ENCODE data around the gene RBMXL3. TPM values are rescaled to one million over a fixed set of nuclear protein-coding genes. Genes with fewer than 3 reads are reported as not detected.
"Not testable (repeated sequence)": the region's sequence is repeated elsewhere in the genome, so short reads cannot be mapped to it uniquely, and the experiment has no call there.

RBMXL3 gene
- total and polyA plus RNA-seq, 5 experiments from 2014 or later = not detected

DNA sequence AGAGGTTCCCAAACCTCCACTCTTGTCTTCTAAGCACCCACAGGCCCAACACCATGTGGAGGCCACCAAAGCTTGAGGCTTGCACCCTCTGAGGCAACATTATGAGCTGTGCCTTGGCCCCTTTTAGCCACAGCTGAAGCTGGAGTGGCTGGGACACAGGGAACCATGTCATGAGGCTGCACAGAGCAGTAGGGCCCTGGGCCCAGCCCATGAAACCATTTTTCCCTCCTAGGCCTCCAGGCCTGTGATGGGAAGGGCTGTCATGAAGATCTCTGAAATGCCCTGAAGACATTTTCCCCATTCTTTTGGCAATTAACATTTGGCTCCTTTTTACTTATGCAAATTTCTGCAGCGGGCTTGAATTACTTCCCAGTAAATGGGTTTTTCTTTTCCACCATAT is 14.8 kb downstream of the RBMXL3 start:
- Mint-ChIP-seq H3K27ac (no peak overlapping the region), H3K27me3 (no peaks in the 10 kb centered on the region), H3K9me3 (peaks cover 0 to 20% (median 11%) of the 10 kb centered on the region in 9 donors), H3K4me1 (no peaks in the 10 kb centered on the region), H3K4me3 (no peak overlapping the region), H3K36me3 (peaks cover 0 to 5% (median 0%) of the 10 kb centered on the region in 3 donors)
- POLR2A ChIA-PET = no interaction called here
- ATAC-seq = no peak
- DNase-seq = no peak

DNA sequence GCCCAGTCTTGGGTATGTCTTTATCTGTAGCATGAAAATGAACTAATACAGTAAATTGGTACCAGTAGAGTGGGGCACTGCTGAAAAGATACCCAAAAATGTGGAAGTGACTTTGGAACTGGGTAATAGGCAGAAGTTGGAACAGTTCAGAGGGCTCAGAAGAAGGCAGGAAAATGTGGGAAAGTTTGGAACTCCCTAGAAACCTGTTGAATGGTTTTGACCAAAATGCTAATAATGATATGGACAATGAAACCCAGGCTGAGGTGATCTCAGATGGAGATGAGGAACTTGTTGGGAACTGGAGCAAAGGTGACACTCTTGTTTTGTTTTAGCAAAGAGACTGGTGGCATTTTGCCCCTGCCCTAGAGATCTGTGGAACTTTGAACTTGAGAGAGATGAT is 20.3 kb downstream of the RBMXL3 start:
- ATAC-seq, POLR2A ChIA-PET, H3K9me3 Mint-ChIP-seq, DNase-seq, H3K27ac Mint-ChIP-seq, H3K27me3 Mint-ChIP-seq, H3K36me3 Mint-ChIP-seq, H3K4me3 Mint-ChIP-seq, H3K4me1 Mint-ChIP-seq: not testable (repeated sequence)

DNA sequence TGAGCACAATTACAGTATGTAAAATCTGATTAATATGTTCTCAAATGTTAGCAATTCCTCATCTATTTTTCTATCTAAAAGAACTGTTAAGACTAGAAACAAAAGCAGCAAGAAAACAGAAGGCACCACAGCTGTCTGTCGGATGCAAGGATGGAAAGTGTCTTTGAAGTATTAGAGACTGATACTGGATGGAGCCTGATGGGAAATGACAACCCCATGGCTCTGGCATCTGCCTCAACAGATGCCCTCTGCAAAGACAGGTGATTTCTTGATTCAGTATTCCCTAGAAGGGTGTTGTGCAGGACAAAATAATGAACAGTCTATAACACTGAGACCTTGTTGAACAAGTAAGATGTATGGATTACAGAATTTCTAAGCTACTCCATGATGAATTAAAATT is 24.9 kb downstream of the RBMXL3 start:
- no peak overlapping the region for H3K4me3 Mint-ChIP-seq
- peaks cover 0 to 7% (median 0%) of the 10 kb centered on the region in 9 donors for H3K9me3 Mint-ChIP-seq
- DNase-seq = no peak
- H3K36me3 Mint-ChIP-seq = no peaks in the 10 kb centered on the region
- no peaks in the 10 kb centered on the region for H3K27me3 Mint-ChIP-seq
- H3K27ac Mint-ChIP-seq = no peak overlapping the region
- no peak for ATAC-seq
- POLR2A ChIA-PET = no interaction called here
- no peaks in the 10 kb centered on the region for H3K4me1 Mint-ChIP-seq

DNA sequence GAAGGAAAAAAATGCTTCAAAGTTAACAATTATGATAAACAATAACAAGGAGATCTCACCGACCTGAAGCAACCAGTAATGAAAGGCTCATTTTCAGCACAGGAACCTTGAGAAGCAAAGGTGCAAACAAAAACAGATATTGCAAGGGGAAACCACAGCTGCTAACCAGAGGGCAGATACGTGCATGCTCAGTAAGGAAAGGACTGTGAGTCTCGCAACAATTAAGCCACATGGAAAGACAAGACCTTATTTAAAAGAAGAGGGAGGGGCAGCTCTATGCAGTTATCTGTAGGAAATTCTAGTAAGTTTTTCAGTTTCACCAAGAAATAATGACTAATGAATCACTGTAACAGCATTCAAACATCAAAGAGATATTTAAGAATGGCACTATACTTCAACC is 25.4 kb downstream of the RBMXL3 start:
- H3K27ac Mint-ChIP-seq = no peak overlapping the region
- H3K4me1 Mint-ChIP-seq = no peaks in the 10 kb centered on the region
- POLR2A ChIA-PET = no interaction called here
- ATAC-seq = no peak
- no peaks in the 10 kb centered on the region for H3K27me3 Mint-ChIP-seq
- H3K9me3 Mint-ChIP-seq = peaks cover 0 to 7% (median 0%) of the 10 kb centered on the region in 9 donors
- no peak for DNase-seq
- H3K36me3 Mint-ChIP-seq = no peaks in the 10 kb centered on the region
- H3K4me3 Mint-ChIP-seq = no peak overlapping the region

DNA sequence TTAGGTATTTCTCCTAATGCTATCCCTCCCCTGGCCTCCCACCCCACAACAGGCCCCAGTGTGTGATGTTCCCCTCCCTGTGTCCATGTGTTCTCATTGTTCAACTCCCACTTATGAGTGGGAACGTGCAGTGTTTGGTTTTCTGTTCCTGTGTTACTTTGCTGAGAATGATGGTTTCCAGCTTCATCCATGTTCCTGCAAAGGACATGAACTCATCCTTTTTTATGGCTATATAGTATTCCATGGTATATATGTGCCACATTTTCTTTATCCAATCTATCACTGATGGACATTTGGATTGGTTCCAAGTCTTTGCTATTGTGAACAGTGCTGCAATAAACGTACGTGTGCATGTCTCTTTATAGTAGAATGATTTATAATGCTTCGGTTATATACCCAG is 28.1 kb downstream of the RBMXL3 start:
- H3K9me3 Mint-ChIP-seq, ATAC-seq, H3K4me1 Mint-ChIP-seq, H3K27ac Mint-ChIP-seq, H3K4me3 Mint-ChIP-seq, H3K27me3 Mint-ChIP-seq, H3K36me3 Mint-ChIP-seq, POLR2A ChIA-PET, DNase-seq: not testable (repeated sequence)

DNA sequence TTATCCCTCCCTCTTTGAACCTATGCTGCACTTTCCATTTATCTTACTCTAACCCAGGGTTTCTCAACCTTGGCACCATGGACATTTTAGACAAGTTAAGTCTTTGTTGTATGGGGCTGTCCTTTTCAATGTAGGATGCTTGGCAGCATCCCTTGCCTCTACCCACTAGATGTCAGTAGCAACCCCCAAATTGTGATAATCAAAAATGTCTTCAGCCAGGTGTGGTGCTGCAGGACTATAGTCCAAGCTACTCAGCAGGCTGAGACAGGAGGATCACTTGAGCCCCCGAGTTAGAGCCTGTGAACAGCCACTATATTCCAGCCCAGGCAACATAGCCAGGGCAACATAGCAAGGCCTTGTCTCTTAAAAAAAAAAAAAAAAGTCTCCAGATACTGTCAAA is 37.7 kb downstream of the RBMXL3 start:
- POLR2A ChIA-PET = no interaction called here
- Mint-ChIP-seq H3K4me1 (no peaks in the 10 kb centered on the region), H3K27ac (no peak overlapping the region), H3K36me3 (no peaks in the 10 kb centered on the region), H3K4me3 (no peak overlapping the region), H3K9me3 (peaks cover 0 to 4% (median 0%) of the 10 kb centered on the region in 9 donors), H3K27me3 (peaks cover 2 to 21% (median 5%) of the 10 kb centered on the region in 5 donors)
- ATAC-seq (no peak), DNase-seq (no peak)

DNA sequence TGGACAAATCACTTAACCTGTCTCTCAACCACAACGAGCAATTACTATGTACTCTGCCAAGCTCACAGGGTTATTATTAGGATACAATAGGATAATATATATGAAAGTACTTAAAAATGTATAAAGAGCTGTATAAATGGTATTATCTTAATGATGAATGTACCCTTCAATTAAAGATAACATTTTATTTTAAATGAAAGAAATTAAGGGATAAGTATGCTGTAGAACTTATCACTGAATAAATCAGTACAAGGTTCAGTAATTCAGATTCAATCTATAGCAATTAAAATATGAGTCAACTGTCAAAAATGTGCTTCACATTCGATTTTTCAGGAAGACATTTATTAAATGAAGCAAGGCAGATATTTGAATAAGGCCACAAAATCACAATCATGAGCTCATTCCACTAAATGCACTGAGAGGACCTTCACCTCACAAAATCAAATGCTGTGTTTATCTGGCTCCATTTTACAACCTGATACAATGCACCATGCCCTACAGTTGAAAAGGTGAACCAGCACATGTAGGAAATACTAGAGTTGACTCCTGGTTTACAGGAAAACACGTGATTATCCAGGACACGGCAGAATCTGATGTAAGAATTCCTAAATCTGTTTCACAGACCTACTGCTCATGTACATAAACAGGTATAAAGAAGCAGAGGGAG is 40.3 kb downstream of the RBMXL3 start:
- POLR2A ChIA-PET = no interaction called here
- Mint-ChIP-seq H3K4me1 (peaks cover 0 to 6% (median 2%) of the 10 kb centered on the region in 4 donors), H3K4me3 (no peak overlapping the region), H3K36me3 (peaks cover 0 to 5% (median 0%) of the 10 kb centered on the region in 3 donors), H3K27me3 (peaks cover 2 to 37% (median 16%) of the 10 kb centered on the region in 5 donors), H3K27ac (no peak overlapping the region), H3K9me3 (peaks cover 0 to 11% (median 0%) of the 10 kb centered on the region in 9 donors)
- no peak for ATAC-seq
- no peak for DNase-seq

DNA sequence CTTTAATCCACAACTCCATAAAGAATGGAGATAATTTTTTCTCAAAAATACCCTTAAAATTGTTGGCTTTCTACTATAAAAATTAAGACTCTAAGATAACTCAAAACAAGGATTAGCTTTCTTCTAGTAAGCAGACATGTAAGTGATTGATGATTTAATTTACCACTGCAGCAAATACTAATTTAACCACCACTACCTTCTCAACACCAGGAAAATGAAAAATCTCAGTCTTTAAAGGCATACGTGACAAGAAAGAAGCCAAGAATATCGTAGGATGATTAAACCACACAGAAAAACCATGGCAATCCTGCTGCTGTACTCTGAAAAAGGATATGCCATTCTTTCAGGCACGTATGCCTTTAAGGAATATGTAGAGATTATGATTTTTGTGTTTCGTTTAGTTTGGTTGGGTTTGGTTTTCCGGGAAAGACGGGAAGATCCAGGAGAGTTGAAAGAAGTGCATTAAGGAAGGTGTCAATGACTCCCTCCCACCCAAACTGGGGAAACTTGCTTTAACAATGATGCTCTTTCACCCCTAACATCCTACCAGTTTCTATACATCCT is 43.8 kb downstream of the RBMXL3 start:
- peaks cover 0 to 11% (median 0%) of the 10 kb centered on the region in 9 donors for H3K9me3 Mint-ChIP-seq
- POLR2A ChIA-PET = no interaction called here
- H3K27ac Mint-ChIP-seq = no peak overlapping the region
- H3K27me3 Mint-ChIP-seq = peaks cover 2 to 46% (median 17%) of the 10 kb centered on the region in 5 donors
- peak overlapping the region in 4 of 10 donors; percentile 13 to 48 (median 32) for H3K4me3 Mint-ChIP-seq
- DNase-seq (no peak), ATAC-seq (no peak)
- H3K4me1 Mint-ChIP-seq = peaks cover 0 to 6% (median 2%) of the 10 kb centered on the region in 4 donors
- H3K36me3 Mint-ChIP-seq = peaks cover 0 to 5% (median 0%) of the 10 kb centered on the region in 3 donors

DNA sequence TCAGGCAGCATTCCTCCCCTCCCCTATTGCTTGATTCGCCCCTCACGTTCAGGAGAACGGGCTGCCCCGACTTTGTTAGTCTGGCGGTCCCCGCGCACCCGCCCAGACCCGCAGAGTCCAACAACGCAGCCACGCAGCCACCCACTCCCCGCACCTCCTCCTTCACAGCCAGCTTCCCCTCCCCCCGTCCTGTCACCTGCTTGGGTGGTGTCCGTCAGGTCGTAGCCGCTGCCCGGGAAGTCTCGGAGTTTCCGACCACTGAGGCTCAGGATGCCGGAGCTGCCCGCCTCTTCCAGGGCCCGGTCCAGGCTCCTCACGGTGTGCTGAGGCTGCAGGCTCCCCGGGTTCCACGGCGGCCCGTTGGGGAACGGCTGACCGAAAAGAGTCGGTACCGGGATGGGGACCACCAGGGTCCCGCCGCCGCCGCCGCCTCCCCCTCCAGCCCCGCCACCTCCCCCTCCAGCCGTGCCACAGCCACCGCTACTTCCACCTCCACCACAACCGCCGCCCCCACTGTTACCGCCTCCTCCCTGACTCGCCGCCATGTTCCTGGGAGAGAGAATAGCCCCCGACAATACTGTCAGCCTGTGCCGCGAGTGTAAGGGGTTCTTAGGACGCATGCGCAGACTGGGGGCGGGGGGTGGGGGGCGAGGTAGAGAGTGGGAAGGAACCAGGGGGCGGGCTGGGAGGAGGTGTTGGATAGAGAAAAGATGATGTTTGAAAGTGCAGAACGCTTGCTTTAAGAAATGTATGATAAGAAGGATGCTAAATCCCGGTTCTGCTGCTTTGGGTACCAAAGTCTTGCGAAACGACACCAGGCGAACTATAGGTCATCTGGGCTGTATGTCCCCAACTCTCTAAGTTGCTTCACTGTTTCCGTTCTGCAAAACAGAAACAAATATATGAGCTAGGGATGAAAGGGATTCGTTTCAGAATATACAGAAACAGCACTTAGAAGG is 44.6 kb downstream of the RBMXL3 start, which contains the start of gene LRCH2:
TSS of gene LRCH2 (minus strand) at position 600 of the 959 bp plus-strand sequence. CDS start at position 545, 55 bp downstream.
- peaks cover 0 to 11% (median 0%) of the 10 kb centered on the region in 9 donors for H3K9me3 Mint-ChIP-seq
- H3K27ac Mint-ChIP-seq = no peak within 1 kb of the TSS
- POLR2A ChIA-PET = no interaction called here
- no peak for ATAC-seq
- peak within 1 kb of the TSS in 4 of 10 donors; percentile 13 to 48 (median 32) for H3K4me3 Mint-ChIP-seq
- H3K4me1 Mint-ChIP-seq = peaks cover 0 to 6% (median 2%) of the 10 kb centered on the region in 4 donors
- H3K36me3 Mint-ChIP-seq = peaks cover 0 to 5% (median 0%) of the 10 kb centered on the region in 3 donors
- H3K27me3 Mint-ChIP-seq = peaks cover 2 to 46% (median 17%) of the 10 kb centered on the region in 5 donors
- peak in 1 of 10 donors; percentile 36 for DNase-seq

DNA sequence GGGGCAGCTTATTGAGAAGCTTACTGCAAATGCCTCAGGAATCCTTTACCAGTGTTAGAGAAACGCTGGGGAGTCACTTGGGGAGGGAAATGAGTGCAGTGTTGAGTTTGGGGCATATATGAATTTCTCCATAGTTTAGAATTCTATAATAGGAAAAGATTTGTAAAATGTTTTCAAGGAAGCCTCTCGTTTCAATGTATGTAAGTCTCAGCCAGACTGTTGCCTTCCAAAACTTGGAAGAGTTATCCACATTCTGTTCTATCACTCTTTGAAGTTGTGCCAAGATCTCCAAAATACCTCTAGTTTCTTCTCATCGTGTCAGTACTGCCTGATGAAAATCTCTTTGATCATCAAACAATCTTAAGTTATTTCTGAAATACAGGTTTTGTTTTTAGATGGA is 45.3 kb downstream of the RBMXL3 start:
- Mint-ChIP-seq H3K9me3 (peaks cover 0 to 11% (median 0%) of the 10 kb centered on the region in 9 donors), H3K4me3 (no peak overlapping the region), H3K27ac (no peak overlapping the region), H3K27me3 (peaks cover 2 to 46% (median 17%) of the 10 kb centered on the region in 5 donors), H3K4me1 (peaks cover 0 to 6% (median 2%) of the 10 kb centered on the region in 4 donors), H3K36me3 (peaks cover 0 to 5% (median 0%) of the 10 kb centered on the region in 3 donors)
- POLR2A ChIA-PET = no interaction called here
- ATAC-seq = no peak
- DNase-seq = no peak

DNA sequence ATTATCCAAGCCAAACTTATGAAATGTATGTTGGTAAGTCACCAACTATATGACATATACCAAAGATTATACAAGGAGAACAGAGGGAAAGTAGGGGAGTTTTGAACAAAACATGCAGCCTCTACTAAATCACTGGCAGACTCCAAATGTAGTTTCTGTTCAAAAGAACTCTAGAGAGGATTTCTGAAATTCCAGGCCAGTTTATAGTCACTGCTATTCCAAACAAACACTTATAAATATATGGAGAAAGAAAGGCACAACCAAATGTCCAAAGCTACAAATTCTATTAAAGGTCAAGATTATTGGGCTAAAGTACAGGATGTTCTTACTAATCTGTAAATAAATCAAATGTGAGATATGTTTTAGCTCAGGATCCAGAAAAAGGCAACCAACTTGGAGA is 47.4 kb downstream of the RBMXL3 start:
- no peak for DNase-seq
- Mint-ChIP-seq H3K27ac (no peak overlapping the region), H3K27me3 (peaks cover 0 to 28% (median 14%) of the 10 kb centered on the region in 5 donors), H3K9me3 (peaks cover 0 to 12% (median 0%) of the 10 kb centered on the region in 9 donors), H3K4me3 (no peak overlapping the region), H3K36me3 (peaks cover 0 to 5% (median 0%) of the 10 kb centered on the region in 3 donors), H3K4me1 (peaks cover 0 to 6% (median 2%) of the 10 kb centered on the region in 4 donors)
- no peak for ATAC-seq
- POLR2A ChIA-PET = no interaction called here

DNA sequence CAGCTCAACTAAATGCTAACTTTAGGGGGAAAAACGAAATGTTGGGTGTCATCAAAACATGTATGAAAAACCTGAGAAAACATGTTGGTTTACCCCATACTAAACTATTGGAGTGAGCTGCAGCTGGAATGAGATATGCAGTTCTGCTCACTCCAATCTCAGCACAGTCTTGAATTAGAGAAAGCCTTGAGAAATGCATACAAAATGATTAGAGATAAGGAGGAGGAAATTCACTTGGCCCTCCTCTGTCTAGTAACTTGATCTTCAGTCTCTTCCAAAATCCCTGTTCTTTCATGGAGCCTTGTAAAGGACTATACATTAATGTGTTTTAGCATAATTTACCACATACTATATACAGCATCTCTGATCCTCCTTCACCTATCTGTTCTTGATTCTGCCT is 47.8 kb downstream of the RBMXL3 start:
- Mint-ChIP-seq H3K4me1 (peaks cover 0 to 6% (median 2%) of the 10 kb centered on the region in 4 donors), H3K36me3 (peaks cover 0 to 5% (median 0%) of the 10 kb centered on the region in 3 donors), H3K27me3 (peaks cover 0 to 24% (median 10%) of the 10 kb centered on the region in 5 donors), H3K9me3 (peaks cover 0 to 12% (median 0%) of the 10 kb centered on the region in 9 donors), H3K27ac (no peak overlapping the region), H3K4me3 (no peak overlapping the region)
- ATAC-seq = no peak
- POLR2A ChIA-PET = no interaction called here
- DNase-seq = no peak
